Measurements from ENCODE around the gene LARP1.
"Not testable (repeated sequence)": the region's sequence is repeated elsewhere in the genome, so short reads cannot be mapped to it uniquely, and the experiment has no call there.

LARP1 gene

DNA sequence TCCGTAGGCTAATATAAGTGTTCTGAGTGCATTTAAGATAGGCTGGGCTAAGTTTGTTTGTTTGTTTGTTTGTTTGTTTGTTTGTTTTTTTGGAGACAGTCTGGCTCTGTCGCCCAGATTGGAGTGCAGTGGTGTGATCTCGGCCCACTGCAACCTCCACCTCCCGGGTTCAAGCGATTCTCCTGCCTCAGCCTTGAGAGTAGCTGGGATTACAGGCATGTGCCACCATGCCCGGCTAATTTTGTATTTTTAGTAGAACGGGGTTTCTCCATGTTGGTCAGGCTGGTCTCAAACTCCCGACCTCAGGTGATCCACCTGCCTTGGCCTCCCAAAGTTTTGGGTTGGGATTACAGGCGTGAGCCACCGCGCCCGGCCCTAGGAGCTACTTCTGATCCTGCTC is 4.7 kb downstream of the LARP1 start:
- not testable (repeated sequence) for H3K27me3 ChIP-seq (ENCODE audit: control insufficient read depth in 1 of 2, insufficient read depth in 2 of 2, low read length in 2 of 2); H3K27ac ChIP-seq (ENCODE audit: low read depth, low read length); H3K36me3 ChIP-seq (ENCODE audit: control insufficient read depth in 1 of 2, insufficient read depth in 2 of 2, low read length in 2 of 2); H3K9ac ChIP-seq (ENCODE audit: low read depth in 1 of 2, low read length in 2 of 2); H3K4me3 ChIP-seq (ENCODE audit: low read depth in 1 of 2, low read length in 2 of 2); H3K9me3 ChIP-seq (ENCODE audit: control insufficient read depth in 1 of 2, low read length in 2 of 2)
- H3K4me1 ChIP-seq (ENCODE audit: control insufficient read depth in 1 of 2, insufficient read depth in 2 of 2, low read length in 2 of 2): peaks cover 36 to 46% of the 10 kb centered on the region in 2 donors

- peaks cover 47 to 60% of the 10 kb centered on the region in 2 donors for H3K4me1 ChIP-seq (ENCODE audit: control insufficient read depth in 1 of 2, insufficient read depth in 2 of 2, low read length in 2 of 2)
- H3K27me3 ChIP-seq (ENCODE audit: control insufficient read depth in 1 of 2, insufficient read depth in 2 of 2, low read length in 2 of 2): no peaks in the 10 kb centered on the region
- H3K4me3 ChIP-seq (ENCODE audit: low read depth in 1 of 2, low read length in 2 of 2): no peak overlapping the region
- H3K9ac ChIP-seq (ENCODE audit: low read depth in 1 of 2, low read length in 2 of 2): no peak overlapping the region
- H3K36me3 ChIP-seq (ENCODE audit: control insufficient read depth in 1 of 2, insufficient read depth in 2 of 2, low read length in 2 of 2): no peaks in the 10 kb centered on the region
- H3K27ac ChIP-seq (ENCODE audit: low read depth, low read length): no peak overlapping the region
- H3K9me3 ChIP-seq (ENCODE audit: control insufficient read depth in 1 of 2, low read length in 2 of 2): no peaks in the 10 kb centered on the region
Measured at GRCh38 chr5:154761046-154761736, 6.0 kb downstream of the LARP1 start.

DNA sequence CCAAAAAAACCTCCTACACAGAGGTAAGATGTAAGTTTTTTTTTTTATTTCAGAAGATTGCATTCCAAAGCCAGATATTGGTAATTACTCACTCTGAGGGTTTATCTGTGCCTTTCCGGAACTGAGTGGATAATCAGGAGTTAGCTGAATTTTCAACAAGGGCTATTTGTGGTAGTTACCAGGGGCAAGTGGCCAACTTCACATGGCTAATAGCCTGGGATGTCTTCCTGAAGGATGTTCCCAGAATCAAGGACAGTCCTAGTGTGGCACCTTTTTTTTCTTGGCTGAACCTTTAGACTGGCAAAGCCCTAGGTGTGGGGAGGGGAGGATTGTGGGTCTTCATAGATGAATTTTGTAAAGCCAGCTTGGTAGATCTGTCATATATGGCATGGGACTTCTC is 7.1 kb downstream of the LARP1 start:
- H3K27me3 ChIP-seq (ENCODE audit: control insufficient read depth in 1 of 2, insufficient read depth in 2 of 2, low read length in 2 of 2): no peaks in the 10 kb centered on the region
- no peak overlapping the region for H3K27ac ChIP-seq (ENCODE audit: low read depth, low read length)
- no peak overlapping the region for H3K4me3 ChIP-seq (ENCODE audit: low read depth in 1 of 2, low read length in 2 of 2)
- no peak overlapping the region for H3K9ac ChIP-seq (ENCODE audit: low read depth in 1 of 2, low read length in 2 of 2)
- no peaks in the 10 kb centered on the region for H3K9me3 ChIP-seq (ENCODE audit: control insufficient read depth in 1 of 2, low read length in 2 of 2)
- H3K4me1 ChIP-seq (ENCODE audit: control insufficient read depth in 1 of 2, insufficient read depth in 2 of 2, low read length in 2 of 2): peaks cover 57 to 69% of the 10 kb centered on the region in 2 donors
- H3K36me3 ChIP-seq (ENCODE audit: control insufficient read depth in 1 of 2, insufficient read depth in 2 of 2, low read length in 2 of 2): no peaks in the 10 kb centered on the region

- H3K9ac ChIP-seq (ENCODE audit: low read depth in 1 of 2, low read length in 2 of 2): no peak overlapping the region
- H3K4me3 ChIP-seq (ENCODE audit: low read depth in 1 of 2, low read length in 2 of 2): no peak overlapping the region
- no peaks in the 10 kb centered on the region for H3K27me3 ChIP-seq (ENCODE audit: control insufficient read depth in 1 of 2, insufficient read depth in 2 of 2, low read length in 2 of 2)
- H3K27ac ChIP-seq (ENCODE audit: low read depth, low read length): no peak overlapping the region
- no peaks in the 10 kb centered on the region for H3K9me3 ChIP-seq (ENCODE audit: control insufficient read depth in 1 of 2, low read length in 2 of 2)
- peaks cover 62 to 73% of the 10 kb centered on the region in 2 donors for H3K4me1 ChIP-seq (ENCODE audit: control insufficient read depth in 1 of 2, insufficient read depth in 2 of 2, low read length in 2 of 2)
- no peaks in the 10 kb centered on the region for H3K36me3 ChIP-seq (ENCODE audit: control insufficient read depth in 1 of 2, insufficient read depth in 2 of 2, low read length in 2 of 2)
Measured at GRCh38 chr5:154762700-154763099, 7.5 kb downstream of the LARP1 start.

DNA sequence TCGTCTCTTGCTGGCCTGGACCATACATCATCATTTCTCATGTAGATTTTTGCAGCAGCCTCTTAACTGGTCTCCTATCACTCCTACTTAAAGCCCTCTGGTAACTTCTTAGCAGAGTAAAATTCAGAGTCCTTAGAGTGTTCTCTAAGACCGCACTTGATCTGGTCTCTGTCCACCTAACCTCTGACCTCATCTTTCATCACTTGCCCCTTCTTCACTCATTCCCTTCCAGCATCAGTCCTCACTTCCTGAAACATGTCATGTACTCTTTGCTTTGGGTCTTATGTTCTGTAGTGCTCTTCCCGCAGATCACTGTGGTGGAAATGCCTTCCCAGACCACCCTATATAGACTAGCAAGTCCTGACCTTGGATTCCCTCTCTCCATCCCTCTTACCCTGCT is 9.8 kb downstream of the LARP1 start:
- H3K9me3 ChIP-seq (ENCODE audit: control insufficient read depth in 1 of 2, low read length in 2 of 2): no peaks in the 10 kb centered on the region
- H3K4me1 ChIP-seq (ENCODE audit: control insufficient read depth in 1 of 2, insufficient read depth in 2 of 2, low read length in 2 of 2): peaks cover 59 to 68% of the 10 kb centered on the region in 2 donors
- no peaks in the 10 kb centered on the region for H3K36me3 ChIP-seq (ENCODE audit: control insufficient read depth in 1 of 2, insufficient read depth in 2 of 2, low read length in 2 of 2)
- no peak overlapping the region for H3K9ac ChIP-seq (ENCODE audit: low read depth in 1 of 2, low read length in 2 of 2)
- no peak overlapping the region for H3K4me3 ChIP-seq (ENCODE audit: low read depth in 1 of 2, low read length in 2 of 2)
- no peaks in the 10 kb centered on the region for H3K27me3 ChIP-seq (ENCODE audit: control insufficient read depth in 1 of 2, insufficient read depth in 2 of 2, low read length in 2 of 2)
- H3K27ac ChIP-seq (ENCODE audit: low read depth, low read length): no peak overlapping the region

DNA sequence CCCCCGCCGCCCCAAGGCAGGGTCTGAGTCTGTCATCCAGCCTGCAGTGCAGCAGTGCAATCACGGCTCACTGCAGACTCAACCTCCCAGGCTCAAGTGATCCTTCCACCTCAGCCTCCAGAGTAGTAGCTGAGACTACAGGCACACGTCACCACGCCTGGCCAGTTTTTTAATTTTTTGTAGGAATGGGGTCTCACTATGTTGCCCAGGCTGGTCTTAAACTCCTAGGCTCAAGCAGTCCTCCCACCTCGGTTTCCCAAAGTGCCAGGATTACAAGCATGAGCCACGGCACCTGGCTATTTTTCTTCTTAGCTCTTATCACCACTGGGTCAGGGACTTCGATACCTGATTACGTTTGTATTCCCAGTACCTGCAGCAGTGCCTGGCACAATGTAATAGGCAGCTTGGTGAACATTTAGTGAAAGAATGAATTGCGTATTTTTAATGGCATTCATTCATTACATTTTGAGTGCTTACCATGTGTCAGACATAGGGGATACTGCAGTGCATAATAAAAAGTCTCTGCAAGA is 10.3 kb downstream of the LARP1 start:
- H3K4me1 ChIP-seq (ENCODE audit: control insufficient read depth in 1 of 2, insufficient read depth in 2 of 2, low read length in 2 of 2): peaks cover 59 to 67% of the 10 kb centered on the region in 2 donors
- H3K27me3 ChIP-seq (ENCODE audit: control insufficient read depth in 1 of 2, insufficient read depth in 2 of 2, low read length in 2 of 2): no peaks in the 10 kb centered on the region
- no peak overlapping the region for H3K9ac ChIP-seq (ENCODE audit: low read depth in 1 of 2, low read length in 2 of 2)
- H3K27ac ChIP-seq (ENCODE audit: low read depth, low read length): no peak overlapping the region
- no peaks in the 10 kb centered on the region for H3K9me3 ChIP-seq (ENCODE audit: control insufficient read depth in 1 of 2, low read length in 2 of 2)
- no peaks in the 10 kb centered on the region for H3K36me3 ChIP-seq (ENCODE audit: control insufficient read depth in 1 of 2, insufficient read depth in 2 of 2, low read length in 2 of 2)
- H3K4me3 ChIP-seq (ENCODE audit: low read depth in 1 of 2, low read length in 2 of 2): no peak overlapping the region

DNA sequence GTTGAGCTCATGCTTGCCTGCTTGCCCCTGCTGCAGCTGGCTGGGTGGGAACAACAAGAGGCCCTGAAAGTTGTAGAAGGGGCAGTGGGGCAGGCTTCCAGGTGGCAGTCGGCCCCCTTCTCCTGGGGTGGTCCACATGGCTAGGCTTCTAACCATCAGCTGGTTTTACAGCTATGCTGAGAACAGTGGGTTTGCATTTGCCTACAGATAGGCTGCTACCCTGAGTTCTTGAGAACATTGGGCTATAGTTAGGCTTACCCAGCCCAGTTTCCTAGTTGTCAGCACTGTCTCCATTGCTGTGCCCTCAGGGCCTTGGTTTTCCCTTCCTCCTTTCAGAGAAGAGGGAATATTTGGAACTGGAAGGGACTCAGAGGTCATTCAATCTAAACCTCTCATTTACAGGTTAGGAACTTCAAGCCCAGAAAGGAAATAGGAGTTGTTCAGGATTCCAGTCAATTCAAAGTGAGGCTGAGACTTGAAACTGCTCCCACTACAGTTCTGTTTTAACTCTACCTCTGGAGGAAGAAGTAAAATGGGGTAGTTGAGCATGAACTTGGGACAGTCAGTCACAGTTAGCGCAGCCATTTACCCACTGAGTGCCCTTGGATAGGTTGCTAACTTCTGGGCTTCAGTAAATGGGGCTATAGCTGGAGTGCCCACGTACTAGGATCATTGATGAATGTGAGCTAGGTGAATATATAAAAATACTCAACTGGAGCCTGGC is 11.5 kb downstream of the LARP1 start:
- Histone ChIP-seq H3K27me3 (ENCODE audit: control insufficient read depth in 1 of 2, insufficient read depth in 2 of 2, low read length in 2 of 2) (no peaks in the 10 kb centered on the region), H3K9me3 (ENCODE audit: control insufficient read depth in 1 of 2, low read length in 2 of 2) (no peaks in the 10 kb centered on the region), H3K27ac (ENCODE audit: low read depth, low read length) (no peak overlapping the region), H3K4me3 (ENCODE audit: low read depth in 1 of 2, low read length in 2 of 2) (no peak overlapping the region), H3K9ac (ENCODE audit: low read depth in 1 of 2, low read length in 2 of 2) (no peak overlapping the region), H3K36me3 (ENCODE audit: control insufficient read depth in 1 of 2, insufficient read depth in 2 of 2, low read length in 2 of 2) (no peaks in the 10 kb centered on the region), H3K4me1 (ENCODE audit: control insufficient read depth in 1 of 2, insufficient read depth in 2 of 2, low read length in 2 of 2) (peaks cover 48 to 67% of the 10 kb centered on the region in 2 donors)

DNA sequence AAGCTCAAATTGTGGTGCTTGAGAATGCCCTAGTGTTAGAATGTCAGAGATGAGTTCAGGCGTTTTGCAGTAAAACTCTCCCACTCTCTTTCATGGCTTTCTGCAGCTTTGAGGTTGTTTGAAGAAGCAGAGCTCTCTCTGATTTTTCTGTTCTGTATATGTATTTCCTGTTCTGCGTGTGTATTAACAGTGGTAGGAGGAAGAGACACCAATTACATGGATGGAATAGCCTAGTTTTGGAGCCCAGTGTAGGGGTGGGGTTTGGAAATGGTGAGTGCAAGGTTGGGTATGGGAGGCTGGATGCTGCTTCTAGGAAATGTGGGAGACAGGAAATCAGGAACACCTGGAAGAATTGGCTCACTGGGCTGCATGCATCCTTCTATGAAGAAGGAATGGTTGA is 12.4 kb downstream of the LARP1 start:
- H3K27me3 ChIP-seq (ENCODE audit: control insufficient read depth in 1 of 2, insufficient read depth in 2 of 2, low read length in 2 of 2): no peaks in the 10 kb centered on the region
- no peak overlapping the region for H3K27ac ChIP-seq (ENCODE audit: low read depth, low read length)
- no peaks in the 10 kb centered on the region for H3K9me3 ChIP-seq (ENCODE audit: control insufficient read depth in 1 of 2, low read length in 2 of 2)
- H3K9ac ChIP-seq (ENCODE audit: low read depth in 1 of 2, low read length in 2 of 2): no peak overlapping the region
- H3K4me1 ChIP-seq (ENCODE audit: control insufficient read depth in 1 of 2, insufficient read depth in 2 of 2, low read length in 2 of 2): peaks cover 48 to 61% of the 10 kb centered on the region in 2 donors
- no peaks in the 10 kb centered on the region for H3K36me3 ChIP-seq (ENCODE audit: control insufficient read depth in 1 of 2, insufficient read depth in 2 of 2, low read length in 2 of 2)
- H3K4me3 ChIP-seq (ENCODE audit: low read depth in 1 of 2, low read length in 2 of 2): no peak overlapping the region

GRCh38 chr5:154768207-154768606 is 13.0 kb downstream of the LARP1 start:
- no peaks in the 10 kb centered on the region for H3K9me3 ChIP-seq (ENCODE audit: control insufficient read depth in 1 of 2, low read length in 2 of 2)

GRCh38 chr5:154770111-154770510 is 14.9 kb downstream of the LARP1 start:
- Histone ChIP-seq H3K36me3 (ENCODE audit: control insufficient read depth in 1 of 2, insufficient read depth in 2 of 2, low read length in 2 of 2) (peaks cover 0 to 6% of the 10 kb centered on the region in 2 donors), H3K9ac (ENCODE audit: low read depth in 1 of 2, low read length in 2 of 2) (no peak overlapping the region), H3K4me1 (ENCODE audit: control insufficient read depth in 1 of 2, insufficient read depth in 2 of 2, low read length in 2 of 2) (peaks cover 45 to 64% of the 10 kb centered on the region in 2 donors), H3K27me3 (ENCODE audit: control insufficient read depth in 1 of 2, insufficient read depth in 2 of 2, low read length in 2 of 2) (no peaks in the 10 kb centered on the region), H3K4me3 (ENCODE audit: low read depth in 1 of 2, low read length in 2 of 2) (no peak overlapping the region), H3K9me3 (ENCODE audit: control insufficient read depth in 1 of 2, low read length in 2 of 2) (no peaks in the 10 kb centered on the region), H3K27ac (ENCODE audit: low read depth, low read length) (no peak overlapping the region)

More at GRCh38 chr5:154768207-154768606, 13.0 kb downstream of the LARP1 start:
- Histone ChIP-seq H3K4me3 (ENCODE audit: low read depth in 1 of 2, low read length in 2 of 2) (no peak overlapping the region), H3K36me3 (ENCODE audit: control insufficient read depth in 1 of 2, insufficient read depth in 2 of 2, low read length in 2 of 2) (peaks cover 0 to 2% of the 10 kb centered on the region in 2 donors), H3K9ac (ENCODE audit: low read depth in 1 of 2, low read length in 2 of 2) (no peak overlapping the region), H3K27me3 (ENCODE audit: control insufficient read depth in 1 of 2, insufficient read depth in 2 of 2, low read length in 2 of 2) (no peaks in the 10 kb centered on the region), H3K4me1 (ENCODE audit: control insufficient read depth in 1 of 2, insufficient read depth in 2 of 2, low read length in 2 of 2) (peaks cover 48 to 64% of the 10 kb centered on the region in 2 donors), H3K27ac (ENCODE audit: low read depth, low read length) (no peak overlapping the region)
